Fibroblast of mammary gland (primary cell): ENCODE results near the gene MFRP.

ENCODE experiments used
- DNase-seq: peaks from one replicate; pipeline ENCODE4 v3.0.0-alpha.2; 2010; ENCODE audit warnings: low read depth
- H3K4me3 ChIP-seq: 2 replicates; pipeline ENCODE4 v1.5.1; 2011; ENCODE audit warnings: low read depth, mild to moderate bottlenecking, low read length, moderate library complexity; ENCODE audit not compliant: control insufficient read depth
- TF ChIP-seq, protein P1 (sequence below): conservative IDR thresholded peaks from 2 replicates; pipeline ENCODE4 v1.5.1; 2011; ENCODE audit warnings: low read depth, low read length, inconsistent platforms; ENCODE audit not compliant: control insufficient read depth, insufficient read depth

The MFRP gene

DNA sequence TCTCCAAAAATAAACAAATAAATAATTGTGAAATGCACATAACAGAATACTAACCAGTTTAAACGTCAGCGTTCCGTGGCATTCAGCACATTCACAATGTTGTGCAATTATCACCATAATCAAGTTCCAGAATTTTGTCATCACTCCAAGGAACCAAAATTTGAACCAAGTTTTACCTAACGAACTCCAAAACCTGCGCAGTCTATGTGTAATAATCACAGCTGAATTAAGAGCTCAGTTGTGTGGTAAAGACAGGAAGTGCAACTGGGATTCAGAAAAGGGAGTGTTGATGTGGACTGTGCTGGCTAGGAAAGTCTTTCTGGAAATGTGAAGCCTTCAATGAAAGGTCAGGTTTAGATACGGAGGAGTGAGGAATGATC is 24.2 kb downstream of the MFRP start:
- no peak for DNase-seq
- H3K4me3 ChIP-seq, result no peak overlapping the region
- TF ChIP-seq, protein P1, sequence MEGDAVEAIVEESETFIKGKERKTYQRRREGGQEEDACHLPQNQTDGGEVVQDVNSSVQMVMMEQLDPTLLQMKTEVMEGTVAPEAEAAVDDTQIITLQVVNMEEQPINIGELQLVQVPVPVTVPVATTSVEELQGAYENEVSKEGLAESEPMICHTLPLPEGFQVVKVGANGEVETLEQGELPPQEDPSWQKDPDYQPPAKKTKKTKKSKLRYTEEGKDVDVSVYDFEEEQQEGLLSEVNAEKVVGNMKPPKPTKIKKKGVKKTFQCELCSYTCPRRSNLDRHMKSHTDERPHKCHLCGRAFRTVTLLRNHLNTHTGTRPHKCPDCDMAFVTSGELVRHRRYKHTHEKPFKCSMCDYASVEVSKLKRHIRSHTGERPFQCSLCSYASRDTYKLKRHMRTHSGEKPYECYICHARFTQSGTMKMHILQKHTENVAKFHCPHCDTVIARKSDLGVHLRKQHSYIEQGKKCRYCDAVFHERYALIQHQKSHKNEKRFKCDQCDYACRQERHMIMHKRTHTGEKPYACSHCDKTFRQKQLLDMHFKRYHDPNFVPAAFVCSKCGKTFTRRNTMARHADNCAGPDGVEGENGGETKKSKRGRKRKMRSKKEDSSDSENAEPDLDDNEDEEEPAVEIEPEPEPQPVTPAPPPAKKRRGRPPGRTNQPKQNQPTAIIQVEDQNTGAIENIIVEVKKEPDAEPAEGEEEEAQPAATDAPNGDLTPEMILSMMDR, result no peak

GRCh38 chr11:119320776-119321524 is 25.6 kb downstream of the MFRP start:
- peak; percentile 25 for DNase-seq
- H3K4me3 ChIP-seq, result peak overlapping the region; percentile 40
- TF ChIP-seq, protein P1, result no peak

GRCh38 chr11:119320240-119320775 is 26.2 kb downstream of the MFRP start:
- peak overlapping the region; percentile 40 for H3K4me3 ChIP-seq
- TF ChIP-seq, protein P1, result no peak
- DNase-seq, result no peak

- TF ChIP-seq, protein P1, result no peak
- DNase-seq, result no peak
- H3K4me3 ChIP-seq, result no peak overlapping the region
These were observed 26.7 kb downstream of the MFRP start for GRCh38 chr11:119319700-119320239.

DNA sequence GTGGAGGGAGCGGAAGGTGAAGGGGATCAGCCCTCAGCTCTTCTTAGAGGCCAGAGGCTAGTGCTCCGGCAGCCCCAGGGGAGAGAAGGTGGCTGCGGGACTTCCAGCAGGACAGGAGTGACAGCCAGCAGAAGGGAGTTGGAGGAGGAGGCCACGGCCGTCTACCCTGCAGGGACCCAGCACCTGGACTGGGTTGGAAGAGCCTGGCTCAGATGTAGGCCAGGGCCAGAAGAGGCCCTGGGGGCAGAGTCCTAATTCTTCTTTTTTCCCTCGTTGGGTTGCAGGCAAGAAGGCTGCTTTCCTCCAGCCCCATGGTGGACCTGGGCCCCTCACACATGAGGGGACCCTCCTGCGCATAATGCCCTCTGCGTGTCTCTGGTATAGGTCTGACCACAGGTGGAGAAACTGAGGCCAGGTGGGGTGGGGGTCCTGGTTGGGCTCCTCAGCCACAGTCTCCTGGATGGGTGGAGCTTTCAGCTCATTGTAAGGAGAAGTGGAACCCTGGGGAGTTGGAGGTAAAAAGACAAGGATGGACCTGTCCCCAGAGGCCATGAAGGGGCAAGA is 27.3 kb downstream of the MFRP start:
- no peak overlapping the region for H3K4me3 ChIP-seq
- TF ChIP-seq, protein P1, result no peak
- DNase-seq, result no peak

GRCh38 chr11:119318240-119319135 is 28.0 kb downstream of the MFRP start:
- peak; percentile 54 for DNase-seq
- no peak overlapping the region for H3K4me3 ChIP-seq

More at GRCh38 chr11:119318240-119319135, 28.0 kb downstream of the MFRP start:
- TF ChIP-seq, protein P1, result no peak
